H9 (cell line): Measurements from ENCODE around the gene ACSL4. TPM values are rescaled to one million over a fixed set of nuclear protein-coding genes. Genes with fewer than 3 reads are reported as not detected.

ENCODE experiments used
- DNase-seq: peaks from one replicate; pipeline ENCODE4 v3.0.0-alpha.2; 2017
- H2AFZ ChIP-seq: one replicate; pipeline ENCODE4 v1.6.1; 2013; ENCODE audit warnings: mild to moderate bottlenecking, low read length, control low read depth, moderate library complexity
- H2AK5ac ChIP-seq: 2 replicates; pipeline ENCODE4 v1.6.1; 2013; ENCODE audit warnings: low read length, control low read depth, mixed read lengths; ENCODE audit not compliant: insufficient read length
- H2BK120ac ChIP-seq: one replicate; pipeline ENCODE4 v1.6.1; 2013; ENCODE audit warnings: low read depth, mild to moderate bottlenecking, low read length, control low read depth, inconsistent platforms; ENCODE audit not compliant: poor library complexity, severe bottlenecking
- H2BK12ac ChIP-seq: 2 replicates; pipeline ENCODE4 v1.6.1; 2013; ENCODE audit warnings: low read length, control low read depth, mixed read lengths, low read depth; ENCODE audit not compliant: insufficient read length
- H2BK15ac ChIP-seq: 2 replicates; pipeline ENCODE4 v1.6.1; 2013; ENCODE audit warnings: low read depth, low read length, control low read depth
- H2BK20ac ChIP-seq: one replicate; pipeline ENCODE4 v1.6.1; 2013; ENCODE audit warnings: low read depth, mild to moderate bottlenecking, low read length, control low read depth, inconsistent platforms; ENCODE audit not compliant: poor library complexity, severe bottlenecking
- H2BK5ac ChIP-seq: 2 replicates; pipeline ENCODE4 v1.6.1; 2013; ENCODE audit warnings: low read length, control low read depth, mixed read lengths; ENCODE audit not compliant: insufficient read length
- H3K14ac ChIP-seq: 2 replicates; pipeline ENCODE4 v1.6.1; 2013; ENCODE audit warnings: low read length, control low read depth; ENCODE audit not compliant: insufficient read depth
- H3K18ac ChIP-seq: 2 replicates; pipeline ENCODE4 v1.6.1; 2013; ENCODE audit warnings: low read depth, mild to moderate bottlenecking, mixed read lengths, low read length, control low read depth; ENCODE audit not compliant: insufficient read length
- H3K23ac ChIP-seq: 2 replicates; pipeline ENCODE4 v1.6.1; 2013; ENCODE audit warnings: low read length, control low read depth, mixed read lengths, low read depth; ENCODE audit not compliant: insufficient read length
- H3K23me2 ChIP-seq: 2 replicates; pipeline ENCODE4 v1.6.1; 2013; ENCODE audit warnings: low read depth, mild to moderate bottlenecking, mixed read lengths, low read length, control low read depth; ENCODE audit not compliant: insufficient read length, poor library complexity, severe bottlenecking
- H3K27ac ChIP-seq: 2 replicates; pipeline ENCODE4 v1.5.1; 2013; ENCODE audit warnings: low read length, control low read depth, mixed read lengths, low read depth; ENCODE audit not compliant: insufficient read length
- H3K27me3 ChIP-seq: 2 replicates; pipeline ENCODE4 v1.6.1; 2013; ENCODE audit warnings: low read length, control low read depth, inconsistent platforms; ENCODE audit not compliant: insufficient read depth
- H3K4ac ChIP-seq: 2 replicates; pipeline ENCODE4 v1.6.1; 2013; ENCODE audit warnings: low read depth, mild to moderate bottlenecking, control low read depth, inconsistent platforms, low read length, moderate library complexity
- H3K4me1 ChIP-seq: 2 replicates; pipeline ENCODE4 v1.6.1; 2013; ENCODE audit warnings: low read length, control low read depth, inconsistent platforms; ENCODE audit not compliant: insufficient read depth
- H3K4me2 ChIP-seq: 2 replicates; pipeline ENCODE4 v1.6.1; 2013; ENCODE audit warnings: low read length, control low read depth, mixed read lengths; ENCODE audit not compliant: insufficient read length, insufficient read depth
- H3K56ac ChIP-seq: 2 replicates; pipeline ENCODE4 v1.6.1; 2013; ENCODE audit warnings: low read depth, mild to moderate bottlenecking, mixed read lengths, low read length, control low read depth; ENCODE audit not compliant: insufficient read length
- H3K79me1 ChIP-seq: 2 replicates; pipeline ENCODE4 v1.6.1; 2013; ENCODE audit warnings: low read depth, mild to moderate bottlenecking, moderate library complexity, low read length, control low read depth, inconsistent platforms; ENCODE audit not compliant: insufficient read depth, poor library complexity, severe bottlenecking
- H3K79me2 ChIP-seq: 2 replicates; pipeline ENCODE4 v1.6.1; 2013; ENCODE audit warnings: low read length, control low read depth, inconsistent platforms; ENCODE audit not compliant: insufficient read depth
- H3K9ac ChIP-seq: 2 replicates; pipeline ENCODE4 v1.6.1; 2013; ENCODE audit warnings: low read length, control low read depth, mixed read lengths; ENCODE audit not compliant: insufficient read length; ENCODE audit errors: extremely low read depth
- H3K9me3 ChIP-seq: one replicate; pipeline ENCODE4 v1.6.1; 2013; ENCODE audit warnings: low read depth, low read length, inconsistent platforms; ENCODE audit not compliant: control insufficient read depth
- H3T11ph ChIP-seq: one replicate; pipeline ENCODE4 v1.6.1; 2013; ENCODE audit warnings: mild to moderate bottlenecking, low read length, control low read depth, inconsistent platforms
- H4K20me1 ChIP-seq: one replicate; pipeline ENCODE4 v1.6.1; 2013; ENCODE audit not compliant: control insufficient read depth, insufficient read length, insufficient read depth
- H4K5ac ChIP-seq: 2 replicates; pipeline ENCODE4 v1.6.1; 2013; ENCODE audit warnings: low read depth, mild to moderate bottlenecking, mixed read lengths, low read length, control low read depth; ENCODE audit not compliant: insufficient read length
- H4K8ac ChIP-seq: replicated peaks from 2 replicates; pipeline ENCODE4 v1.6.1; 2013; ENCODE audit warnings: low read length, control low read depth, mixed read lengths, low read depth; ENCODE audit not compliant: insufficient read length
- H4K91ac ChIP-seq: 2 replicates; pipeline ENCODE4 v1.6.1; 2013; ENCODE audit warnings: low read depth, mild to moderate bottlenecking, moderate library complexity, mixed read lengths, low read length, control low read depth; ENCODE audit not compliant: insufficient read length
- H3K27ac Mint-ChIP-seq, 3 experiments: 2 replicates in 2 of 3; 3 replicates in 1 of 3; pipeline ENCODE4 v1.8.0; 2020 to 2021; ENCODE audit warnings: mixed read lengths in 3 of 3, mild to moderate bottlenecking in 1 of 3, moderate library complexity in 1 of 3
- H3K27me3 Mint-ChIP-seq: 2 replicates; pipeline ENCODE4 v1.8.0; 2021; ENCODE audit warnings: low read depth, mild to moderate bottlenecking, moderate library complexity, mixed read lengths
- H3K36me3 Mint-ChIP-seq, 3 experiments: 2 replicates in 2 of 3; 3 replicates in 1 of 3; pipeline ENCODE4 v1.8.0; 2020 to 2021; ENCODE audit warnings: low read depth in 3 of 3, mixed read lengths in 3 of 3; ENCODE audit not compliant: insufficient read depth in 1 of 3
- H3K4me1 Mint-ChIP-seq, 2 experiments: 2 replicates each; pipeline ENCODE4 v1.8.0; 2020; ENCODE audit warnings: mixed read lengths in 2 of 2
- H3K4me3 Mint-ChIP-seq, 2 experiments: 2 replicates in 1 of 2; 3 replicates in 1 of 2; pipeline ENCODE4 v1.8.0; 2020 to 2021; ENCODE audit warnings: mild to moderate bottlenecking in 2 of 2, mixed read lengths in 2 of 2, moderate library complexity in 1 of 2
- H3K9me3 Mint-ChIP-seq, 2 experiments: 2 replicates in 1 of 2; 3 replicates in 1 of 2; pipeline ENCODE4 v1.8.0; 2020; ENCODE audit warnings: mild to moderate bottlenecking in 2 of 2, mixed read lengths in 2 of 2, moderate library complexity in 1 of 2
- CTCF ChIP-seq: fragments of 200-600 bp; sonication (generic); conservative IDR thresholded peaks from 3 replicates; pipeline ENCODE4 v1.8.0; 2021; ENCODE audit warnings: antibody characterized with exemption, mild to moderate bottlenecking
- WGBS: extraction: QIAGEN DNeasy Blood & Tissue Kit; methylation state at CpG from one replicate; pipeline ENCODE4 v1.1.7; 2013; ENCODE audit warnings: missing lambda C conversion rate, low lambda C conversion rate, mixed read lengths; ENCODE audit not compliant: insufficient read length; ENCODE audit errors: extremely low coverage; 5-methylcytosine and 5-hydroxymethylcytosine counted together
- total RNA-seq: library from RNA; stranded (reverse); gene quantifications from 2 replicates; pipeline ENCODE4 v1.2.1, GENCODE V29; 2021

Gene ACSL4
- total RNA-seq, 1 experiment from 2014 or later, result 41.6 TPM

- Histone ChIP-seq H3K9me3 (no peaks in the 10 kb centered on the region), H2AK5ac (no peak overlapping the region), H3K23ac (no peak overlapping the region), H3K4me1 (no peaks in the 10 kb centered on the region), H3K79me2 (no peaks in the 10 kb centered on the region), H2BK120ac (no peak overlapping the region), H3K79me1 (no peaks in the 10 kb centered on the region), H4K20me1 (no peaks in the 10 kb centered on the region), H2BK20ac (no peak overlapping the region), H3K27ac (no peak overlapping the region), H3K9ac (no peak overlapping the region), H3K14ac (no peak overlapping the region), H2BK12ac (no peak overlapping the region), H3T11ph (no peak overlapping the region), H2BK15ac (no peak overlapping the region), H4K5ac (no peak overlapping the region), H3K23me2 (no peaks in the 10 kb centered on the region), H4K91ac (no peak overlapping the region), H4K8ac (no peak overlapping the region), H3K18ac (no peak overlapping the region), H3K27me3 (no peaks in the 10 kb centered on the region), H2AFZ (no peak overlapping the region), H2BK5ac (no peak overlapping the region), H3K56ac (no peak overlapping the region), H3K4me2 (no peak overlapping the region), H3K4ac (no peak overlapping the region)
- no peak overlapping the region for H3K4me3 Mint-ChIP-seq
- no peaks in the 10 kb centered on the region for H3K9me3 Mint-ChIP-seq
- no peak overlapping the region for H3K27ac Mint-ChIP-seq
- WGBS, result no CpG with 5 or more reads among the region's 6 CpGs
- DNase-seq, result no peak
- no peaks in the 10 kb centered on the region for H3K4me1 Mint-ChIP-seq
- no peaks in the 10 kb centered on the region; the same call in 1 of the 2 replicates for H3K27me3 Mint-ChIP-seq
- no peak for TF ChIP-seq CTCF
- H3K36me3 Mint-ChIP-seq, result no peaks in the 10 kb centered on the region
These were observed 118.1 kb downstream of the ACSL4 start for GRCh38 chrX:109614951-109615350.
